Kidney (tissue), 14 donors: ENCODE measurements around the gene NRXN3. TPM values are rescaled to one million over a fixed set of nuclear protein-coding genes. Genes with fewer than 3 reads are reported as not detected.

ENCODE experiments used
- DNase-seq, 5 donors: peaks; one replicate each; pipeline ENCODE4 v3.0.0-alpha.2; 2013 to 2020
- FAIRE-seq: peaks from 2 replicates; lab custom pipeline; 2012; peaks lifted over from hg19 to GRCh38; lab: Jason Lieb, UNC
- H3K27ac ChIP-seq, 2 donors: one replicate each; pipeline ENCODE4 v1.7.0; 2013; ENCODE audit warnings: low read depth in 2 of 2, low read length in 2 of 2, inconsistent platforms in 1 of 2
- H3K27me3 ChIP-seq: one replicate; pipeline ENCODE4 v1.7.1; 2013; ENCODE audit warnings: low read length, inconsistent platforms; ENCODE audit not compliant: control insufficient read depth, insufficient read depth
- H3K36me3 ChIP-seq, 3 donors: one replicate each; pipeline versions ENCODE4 v1.7.0 to v1.7.1; 2013; ENCODE audit warnings: low read length in 3 of 3, control low read depth in 1 of 3, inconsistent platforms in 1 of 3; ENCODE audit not compliant: insufficient read depth in 3 of 3, control insufficient read depth in 2 of 3
- H3K4me1 ChIP-seq, 3 donors: one replicate each; pipeline versions ENCODE4 v1.7.0 to v1.7.1; 2013; ENCODE audit warnings: low read length in 3 of 3, inconsistent platforms in 1 of 3, low read depth in 1 of 3; ENCODE audit not compliant: control insufficient read depth in 2 of 3, insufficient read depth in 2 of 3
- H3K4me3 ChIP-seq, 3 donors: one replicate each; pipeline versions ENCODE4 v1.7.0 to v1.8.1; 2013; ENCODE audit warnings: low read length in 3 of 3, control low read depth in 1 of 3, inconsistent platforms in 1 of 3
- H3K9ac ChIP-seq, 3 donors: one replicate each; pipeline versions ENCODE4 v1.7.0 to v1.7.1; 2013; ENCODE audit warnings: low read length in 3 of 3, control low read depth in 1 of 3, inconsistent platforms in 1 of 3
- H3K9me3 ChIP-seq, 3 donors: one replicate each; pipeline versions ENCODE4 v1.7.0 to v1.7.1; 2013; ENCODE audit warnings: low read length in 3 of 3, control low read depth in 1 of 3, inconsistent platforms in 1 of 3; ENCODE audit not compliant: control insufficient read depth in 2 of 3, insufficient read depth in 1 of 3
- intact Hi-C: fragments of 100-400 bp; cut with DNase I; formaldehyde crosslinking; loops from one replicate; pipeline ENCODE4 v1.11.1; 2022
- polyA plus RNA-seq: library from polyadenylated mRNA; stranded (reverse); fragments of 350-450 nt; fragmentation: Illumina TruSeq; extraction: RNeasy Lipid Tissue Mini Kit (QIAGEN cat#74804); gene quantifications from one replicate; pipeline ENCODE4 v1.2.3, GENCODE V29; 2014; ENCODE audit warnings: low read depth, low replicate concordance; ENCODE audit not compliant: insufficient read depth
- total RNA-seq: library from RNA; stranded (reverse); fragmentation: NEBNext Ultra II Directional; extraction: Animal tissue kit (Norgen Biotek cat#: 25700); gene quantifications from one replicate; pipeline ENCODE4 v1.2.1, GENCODE V29; 2021
- TF ChIP-seq, protein P1 (sequence below): IDR thresholded peaks from 3 replicates; pipeline ENCODE4 v1.5.1; 2012; ENCODE audit warnings: mild to moderate bottlenecking, moderate library complexity, borderline replicate concordance; ENCODE audit not compliant: insufficient read depth; ENCODE audit errors: extremely low read depth
- donor health status: control.
- donor health status: control.
- donor health status: control.
- donor health status: control.
- donor health status: control.
- donor health status: DM: yes; HTN: yes; CAD: no.
- donor health status: Normal renal cell carcinoma (clear cell type).

Gene NRXN3
- total and polyA plus RNA-seq, 2 donors from 2014 or later: 1.5 to 2.4 TPM

DNA sequence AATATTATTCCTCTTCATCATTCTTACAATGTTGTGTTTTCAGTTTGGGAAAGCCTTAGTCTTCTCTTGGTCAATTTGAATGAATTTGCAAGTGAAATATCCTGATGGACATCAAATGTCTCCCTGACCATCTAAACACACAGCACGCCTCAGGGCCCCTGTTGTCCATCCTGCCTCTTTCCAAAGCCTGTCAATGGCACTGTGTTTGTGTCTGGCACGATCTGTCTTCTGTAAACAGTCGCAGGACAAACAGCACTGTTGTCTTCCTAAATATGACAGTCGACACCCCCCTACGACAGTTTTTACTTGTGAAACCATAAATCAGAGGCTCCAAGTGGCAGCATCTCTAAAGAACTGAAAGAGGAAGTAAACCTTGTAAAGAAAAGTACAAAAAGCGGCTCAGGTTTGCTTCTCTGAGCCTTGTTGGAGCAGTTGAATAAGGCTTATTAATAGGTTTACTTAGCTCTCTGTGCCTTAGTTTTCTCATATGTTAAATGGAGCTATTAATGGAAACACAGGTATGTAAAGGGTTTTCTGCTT is 285.8 kb downstream of the NRXN3 start:
- Histone ChIP-seq H3K9me3 (no peaks in the 10 kb centered on the region), H3K4me3 (no peak overlapping the region), H3K27ac (no peak overlapping the region), H3K9ac (no peak overlapping the region), H3K27me3 (no peaks in the 10 kb centered on the region), H3K36me3 (no peaks in the 10 kb centered on the region), H3K4me1 (no peaks in the 10 kb centered on the region)
- no peak for FAIRE-seq
- intact Hi-C loops: no loop called here
- TF ChIP-seq, protein P1, sequence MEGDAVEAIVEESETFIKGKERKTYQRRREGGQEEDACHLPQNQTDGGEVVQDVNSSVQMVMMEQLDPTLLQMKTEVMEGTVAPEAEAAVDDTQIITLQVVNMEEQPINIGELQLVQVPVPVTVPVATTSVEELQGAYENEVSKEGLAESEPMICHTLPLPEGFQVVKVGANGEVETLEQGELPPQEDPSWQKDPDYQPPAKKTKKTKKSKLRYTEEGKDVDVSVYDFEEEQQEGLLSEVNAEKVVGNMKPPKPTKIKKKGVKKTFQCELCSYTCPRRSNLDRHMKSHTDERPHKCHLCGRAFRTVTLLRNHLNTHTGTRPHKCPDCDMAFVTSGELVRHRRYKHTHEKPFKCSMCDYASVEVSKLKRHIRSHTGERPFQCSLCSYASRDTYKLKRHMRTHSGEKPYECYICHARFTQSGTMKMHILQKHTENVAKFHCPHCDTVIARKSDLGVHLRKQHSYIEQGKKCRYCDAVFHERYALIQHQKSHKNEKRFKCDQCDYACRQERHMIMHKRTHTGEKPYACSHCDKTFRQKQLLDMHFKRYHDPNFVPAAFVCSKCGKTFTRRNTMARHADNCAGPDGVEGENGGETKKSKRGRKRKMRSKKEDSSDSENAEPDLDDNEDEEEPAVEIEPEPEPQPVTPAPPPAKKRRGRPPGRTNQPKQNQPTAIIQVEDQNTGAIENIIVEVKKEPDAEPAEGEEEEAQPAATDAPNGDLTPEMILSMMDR: no peak
- no peak for DNase-seq

DNA sequence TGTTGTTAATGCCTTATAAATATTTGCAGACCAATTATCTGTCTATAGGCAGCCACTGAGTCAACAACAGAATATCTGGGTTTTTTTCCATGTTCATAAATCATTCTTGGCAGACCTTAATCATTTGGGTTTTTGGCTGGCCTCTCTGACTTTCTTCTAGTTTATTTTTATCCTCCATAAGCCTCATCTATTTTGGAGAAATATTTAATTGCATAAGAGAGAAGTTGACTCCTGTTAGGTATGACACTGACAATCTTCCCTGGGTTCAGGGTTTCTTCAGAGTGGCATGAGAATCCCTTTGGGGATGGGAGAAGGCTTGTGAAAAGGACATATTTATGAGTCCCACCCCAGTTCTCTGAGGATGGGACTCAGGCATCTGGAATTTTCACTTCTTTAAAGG is 299.8 kb downstream of the NRXN3 start:
- no peak overlapping the region for H3K9ac ChIP-seq
- DNase-seq (no peak), FAIRE-seq (no peak)
- H3K4me1 ChIP-seq: no peaks in the 10 kb centered on the region
- H3K27ac ChIP-seq: no peak overlapping the region
- no peaks in the 10 kb centered on the region for H3K36me3 ChIP-seq
- H3K4me3 ChIP-seq: no peak overlapping the region
- intact Hi-C loops: no loop called here
- no peaks in the 10 kb centered on the region for H3K27me3 ChIP-seq
- TF ChIP-seq, protein P1: no peak
- H3K9me3 ChIP-seq: no peaks in the 10 kb centered on the region

DNA sequence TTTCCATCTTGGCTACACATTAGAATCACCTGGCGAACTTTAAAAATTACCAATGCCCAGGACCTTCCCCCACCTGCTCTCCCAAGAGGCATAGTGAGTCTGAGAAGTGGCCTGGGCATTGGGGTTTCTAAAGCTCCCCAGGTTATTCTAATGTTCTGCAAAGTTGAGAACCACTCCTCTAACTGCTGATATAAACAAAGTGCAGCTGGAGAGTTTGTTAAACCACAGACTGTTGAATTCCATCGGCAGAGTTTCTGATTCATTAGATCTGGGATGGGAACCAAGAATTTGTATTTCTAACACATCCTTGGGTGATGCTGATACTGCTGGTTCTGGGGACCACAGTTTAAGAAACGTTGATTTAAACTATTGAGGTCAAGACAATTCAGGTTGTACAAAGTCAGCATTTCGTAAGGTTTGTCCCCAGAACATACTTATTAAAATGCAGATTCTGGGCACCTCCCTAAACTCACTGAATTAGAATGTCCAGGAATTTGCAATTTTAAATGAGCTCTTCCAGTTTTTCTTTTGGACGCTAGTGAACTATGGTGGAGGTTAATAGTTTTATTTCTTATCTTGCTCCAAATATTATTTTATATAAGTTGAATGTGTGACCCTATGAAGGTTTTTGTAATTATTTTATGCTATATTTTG is 309.1 kb downstream of the NRXN3 start:
- TF ChIP-seq, protein P1: no peak

GRCh38 chr14:78484028-78484427 is 313.9 kb downstream of the NRXN3 start:
- DNase-seq: no peak
- intact Hi-C loops: no loop called here

More for the DNA sequence above, 309.1 kb downstream of the NRXN3 start:
- FAIRE-seq (no peak), DNase-seq (no peak)
- intact Hi-C loops: no loop called here
- no peak overlapping the region for H3K9ac ChIP-seq
- no peak overlapping the region for H3K27ac ChIP-seq
- H3K4me1 ChIP-seq: no peaks in the 10 kb centered on the region
- H3K27me3 ChIP-seq: no peaks in the 10 kb centered on the region
- H3K36me3 ChIP-seq: no peaks in the 10 kb centered on the region
- no peak overlapping the region for H3K4me3 ChIP-seq
- no peaks in the 10 kb centered on the region for H3K9me3 ChIP-seq

More at GRCh38 chr14:78484028-78484427, 313.9 kb downstream of the NRXN3 start:
- Histone ChIP-seq H3K9ac (no peak overlapping the region), H3K27me3 (no peaks in the 10 kb centered on the region), H3K9me3 (no peaks in the 10 kb centered on the region), H3K36me3 (no peaks in the 10 kb centered on the region), H3K27ac (no peak overlapping the region), H3K4me3 (no peak overlapping the region), H3K4me1 (no peaks in the 10 kb centered on the region)
- no peak for FAIRE-seq
- TF ChIP-seq, protein P1: no peak
